GM21786 (cell line): Measurements from ENCODE around the gene ITPR2.

Source experiments
- ATAC-seq: cut with Tn5 transposase; IDR thresholded peaks from one replicate; pipeline ENCODE4 v1.9.1; 2021; ENCODE audit not compliant: unreplicated experiment

Gene ITPR2

GRCh38 chr12:26735249-26735639 is 97.8 kb downstream of the ITPR2 start:
- ATAC-seq, result no peak

GRCh38 chr12:26734510-26735248 is 98.3 kb downstream of the ITPR2 start:
- no peak for ATAC-seq

- peak; percentile 51 for ATAC-seq
Observed at GRCh38 chr12:26732005-26732908, 100.7 kb downstream of the ITPR2 start.

GRCh38 chr12:26730481-26731350 is 102.3 kb downstream of the ITPR2 start:
- ATAC-seq, result no peak

- peak; percentile 44 for ATAC-seq
Observed at GRCh38 chr12:26729137-26729671, 103.8 kb downstream of the ITPR2 start.

GRCh38 chr12:26728205-26729050 is 104.6 kb downstream of the ITPR2 start:
- peak; percentile 32 for ATAC-seq

GRCh38 chr12:26727482-26728204 is 105.4 kb downstream of the ITPR2 start:
- no peak for ATAC-seq

- no peak for ATAC-seq
Observed at GRCh38 chr12:26726956-26727355, 106.0 kb downstream of the ITPR2 start.

- no peak for ATAC-seq
Observed at GRCh38 chr12:26725276-26725916, 107.6 kb downstream of the ITPR2 start.

- no peak for ATAC-seq
Observed at GRCh38 chr12:26724309-26724702, 108.7 kb downstream of the ITPR2 start.

GRCh38 chr12:26723379-26724308 is 109.3 kb downstream of the ITPR2 start:
- ATAC-seq, result no peak

GRCh38 chr12:26721800-26722199 is 111.2 kb downstream of the ITPR2 start:
- no peak for ATAC-seq

GRCh38 chr12:26719852-26720251 is 113.1 kb downstream of the ITPR2 start:
- ATAC-seq, result no peak

GRCh38 chr12:26717757-26718156 is 115.2 kb downstream of the ITPR2 start:
- ATAC-seq, result no peak

GRCh38 chr12:26715232-26715631 is 117.8 kb downstream of the ITPR2 start:
- ATAC-seq, result no peak

- peak; percentile 71 for ATAC-seq
Observed at GRCh38 chr12:26713885-26714383, 119.1 kb downstream of the ITPR2 start.

GRCh38 chr12:26712892-26713291 is 120.1 kb downstream of the ITPR2 start:
- no peak for ATAC-seq

GRCh38 chr12:26711569-26711968 is 121.4 kb downstream of the ITPR2 start:
- ATAC-seq, result no peak
